ENCODE results near the gene DLG5.

- TF ChIP-seq POLR2A (IDR thresholded peaks at IDR 0.05; ENCODE audit: low read length) (no peak), GATA1 (IDR thresholded peaks at IDR 0.05; ENCODE audit: low read depth, low read length) (no peak)
Measured at GRCh38 chr10:77742172-77742571, 184.4 kb downstream of the DLG5 start.

Data from erythroblast (primary cell).